Pulmonary artery endothelial cell (primary cell): ENCODE data around the gene FADD. TPM values are rescaled to one million over a fixed set of nuclear protein-coding genes. Genes with fewer than 3 reads are reported as not detected.
"Not testable (repeated sequence)": the region's sequence is repeated elsewhere in the genome, so short reads cannot be mapped to it uniquely, and the experiment has no call there.

Experiments used
- DNase-seq: peaks from one replicate; pipeline ENCODE4 v3.0.0-alpha.2; 2011; ENCODE audit warnings: low read depth, low spot score
- total RNA-seq: library from RNA; depleted of rRNA; stranded (reverse); fragments of >200 nt; gene quantifications from 2 replicates; pipeline ENCODE4 v1.2.3, GENCODE V29; 2014

FADD gene
- total RNA-seq, 1 donor from 2014 or later = 63.0 TPM

DNA sequence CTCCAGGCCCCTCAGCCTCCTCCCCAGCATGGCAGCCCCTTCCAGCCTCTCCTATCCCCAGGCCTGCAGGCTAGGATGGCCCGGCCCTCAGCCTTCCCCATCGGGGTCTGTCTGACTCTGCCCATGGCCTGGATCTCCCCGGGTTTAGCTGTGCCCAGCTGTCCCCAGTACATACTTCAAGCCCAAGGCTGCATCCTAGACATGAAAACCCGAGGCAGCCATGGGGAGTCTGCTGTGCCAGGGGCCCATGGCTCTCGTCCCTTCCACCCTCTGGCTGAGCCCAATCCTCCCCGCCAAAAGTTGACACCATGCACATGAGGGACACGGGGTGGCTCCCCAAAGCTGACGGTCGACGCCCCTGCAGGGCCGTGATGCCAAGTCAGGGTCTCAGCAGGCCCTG lies 22.2 kb upstream of the FADD start:
- DNase-seq = no peak

DNA sequence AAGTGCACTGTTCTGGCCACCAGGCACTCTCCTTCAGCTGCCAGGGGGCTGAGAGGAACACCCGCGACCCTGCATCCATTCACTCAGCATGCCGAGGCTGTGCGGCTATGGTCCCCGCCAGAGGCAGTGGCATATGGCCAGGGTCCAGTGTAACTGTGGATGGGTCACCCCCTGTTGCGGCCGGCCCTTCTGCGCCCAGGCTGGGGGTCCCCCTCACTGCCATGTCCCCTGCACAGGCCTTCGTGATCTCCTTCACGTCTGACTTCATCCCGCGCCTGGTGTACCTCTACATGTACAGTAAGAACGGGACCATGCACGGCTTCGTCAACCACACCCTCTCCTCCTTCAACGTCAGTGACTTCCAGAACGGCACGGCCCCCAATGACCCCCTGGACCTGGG lies 20.8 kb upstream of the FADD start:
- no peak for DNase-seq

DNA sequence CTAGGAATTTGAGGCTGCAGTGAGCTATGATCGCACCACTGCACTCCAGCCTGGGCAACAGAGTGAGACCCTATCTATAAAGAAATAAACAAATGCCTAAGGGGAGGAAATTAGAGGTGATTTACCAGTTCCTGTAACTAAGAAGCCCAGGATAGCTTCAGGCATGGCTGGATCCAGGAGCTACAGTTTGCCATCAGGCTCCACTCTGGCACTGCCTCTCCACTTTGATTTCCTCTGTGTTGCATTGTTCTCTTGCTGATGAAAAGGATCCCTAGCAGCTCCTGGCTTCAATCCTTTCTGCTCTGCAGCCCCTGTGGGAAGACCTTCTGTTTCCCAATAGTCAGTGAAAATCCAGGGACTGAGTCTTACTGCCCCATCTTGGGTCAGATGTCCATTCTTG lies 20.1 kb upstream of the FADD start:
- no peak for DNase-seq

DNA sequence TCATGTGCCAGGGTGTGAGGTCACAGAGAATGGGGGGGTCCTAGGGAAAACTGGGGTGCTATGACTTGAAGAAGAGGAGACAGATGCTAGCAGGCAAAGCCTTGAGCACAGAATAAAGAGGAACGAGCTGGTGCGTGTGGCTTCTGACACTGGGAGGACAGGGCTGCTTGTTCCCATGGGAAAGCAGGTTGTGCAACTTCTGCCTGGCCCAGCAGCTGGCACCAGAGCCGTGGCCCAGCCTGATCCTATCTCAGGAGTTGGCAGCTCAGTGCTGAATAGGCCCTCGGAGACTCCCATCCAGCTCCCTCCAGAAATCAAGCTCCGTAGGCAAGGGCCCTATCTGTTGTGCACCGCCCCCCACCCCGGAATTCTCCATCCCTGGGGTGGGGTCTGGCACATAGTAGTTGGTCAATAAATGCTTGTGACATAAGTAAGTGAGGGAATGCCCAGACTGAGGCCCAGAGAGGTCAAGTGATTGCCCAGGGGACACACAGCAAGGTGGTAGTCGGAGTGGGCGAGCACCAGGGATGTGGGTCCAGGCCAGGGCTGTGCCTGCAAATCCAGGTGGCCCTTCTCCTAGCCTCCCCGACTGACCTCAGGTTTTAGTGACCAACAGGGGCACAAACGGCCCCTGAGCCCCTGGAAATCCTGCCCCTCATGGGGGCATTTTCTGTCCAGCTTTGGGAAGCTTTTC lies 19.5 kb upstream of the FADD start:
- DNase-seq = no peak

DNA sequence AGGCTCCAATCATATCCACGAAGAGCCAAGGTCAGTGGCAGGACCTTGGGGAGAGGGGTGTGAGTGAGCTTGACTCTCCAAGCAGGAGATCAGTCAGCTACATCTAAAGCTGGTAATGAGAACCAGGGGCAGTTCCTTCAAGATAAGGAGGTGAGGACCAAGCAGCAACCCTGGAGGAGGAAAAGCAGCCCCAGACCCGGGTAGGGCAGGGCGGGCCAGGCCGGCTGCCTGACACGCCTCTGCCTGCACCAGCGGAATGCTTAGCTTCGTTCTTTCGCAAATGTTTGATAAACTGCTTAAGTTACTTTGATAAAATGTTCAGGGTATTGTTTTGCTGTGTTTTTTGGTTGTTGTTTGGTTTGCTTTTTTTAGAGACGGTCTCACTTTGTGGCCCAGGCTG lies 18.7 kb upstream of the FADD start:
- no peak for DNase-seq

DNA sequence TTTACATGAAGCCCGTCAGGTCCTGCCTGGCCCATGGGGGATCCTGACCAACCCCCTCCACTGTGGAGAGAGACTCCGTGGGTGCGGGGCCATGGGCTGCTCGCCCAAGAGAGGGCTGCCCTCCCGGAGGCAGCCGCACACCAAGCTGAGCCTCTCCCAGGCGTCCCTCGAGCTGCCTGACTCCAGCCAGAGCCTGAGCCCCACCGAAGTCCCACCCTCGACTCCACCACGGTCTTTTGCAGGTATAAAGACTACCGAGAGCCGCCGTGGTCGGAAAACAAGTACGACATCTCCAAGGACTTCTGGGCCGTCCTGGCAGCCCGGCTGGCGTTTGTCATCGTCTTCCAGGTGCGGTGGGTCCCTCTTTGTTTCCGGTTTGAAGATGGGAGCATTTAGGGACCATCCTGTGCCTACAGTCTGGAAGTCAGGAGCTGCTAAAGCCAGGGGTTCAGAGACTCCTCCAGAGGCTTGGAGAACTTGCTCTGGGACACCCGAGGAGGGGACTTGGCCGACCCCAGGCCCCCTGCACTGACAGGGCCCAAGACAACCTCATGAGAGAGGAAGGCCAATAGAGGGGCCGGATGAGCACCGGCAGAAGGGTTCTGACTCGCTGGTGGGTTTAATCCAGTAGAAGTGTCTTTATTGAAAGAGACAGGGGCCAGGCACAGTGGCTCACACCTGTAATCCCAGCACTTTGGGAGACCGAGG lies 17.6 kb upstream of the FADD start:
- no peak for DNase-seq

DNA sequence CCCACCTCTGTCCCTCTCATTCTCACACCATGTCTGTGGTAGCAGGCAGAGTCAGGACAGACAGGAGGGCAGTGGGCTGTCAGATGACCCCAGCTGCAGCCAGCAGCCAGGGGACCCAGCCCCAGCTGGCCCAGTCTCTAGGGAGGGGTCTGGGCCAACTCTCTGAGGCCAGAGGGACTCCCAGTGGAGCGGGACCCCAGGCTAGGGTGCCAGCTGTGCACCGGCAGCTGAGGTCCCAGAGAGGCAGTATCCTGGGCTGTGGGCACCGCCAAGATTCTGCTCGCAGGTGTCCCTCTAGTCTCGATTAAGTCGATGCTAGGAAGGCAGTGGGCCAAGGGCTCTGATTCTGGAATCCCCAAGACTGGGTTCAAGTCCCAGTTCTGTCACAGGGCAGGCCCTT lies 16.7 kb upstream of the FADD start:
- no peak for DNase-seq

DNA sequence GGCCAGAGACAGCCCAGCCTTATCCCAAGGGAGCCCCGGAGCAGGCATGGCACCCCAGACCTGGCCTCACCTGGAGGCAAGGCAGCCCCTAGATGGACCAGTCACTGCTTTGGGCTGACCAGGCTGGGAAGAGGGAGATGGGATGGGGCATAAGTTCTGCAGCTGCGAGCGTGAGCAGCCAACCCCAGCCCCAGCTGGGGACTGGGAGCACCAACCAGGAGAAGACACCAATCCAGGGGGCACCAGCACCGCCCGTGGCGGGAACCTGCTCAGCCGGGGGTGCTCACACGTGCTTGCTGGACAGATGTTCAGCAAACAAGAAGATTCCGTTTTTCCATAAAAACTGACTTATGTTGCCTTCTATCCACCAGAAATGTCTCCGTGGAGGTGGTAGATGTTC lies 16.2 kb upstream of the FADD start:
- DNase-seq = no peak

DNA sequence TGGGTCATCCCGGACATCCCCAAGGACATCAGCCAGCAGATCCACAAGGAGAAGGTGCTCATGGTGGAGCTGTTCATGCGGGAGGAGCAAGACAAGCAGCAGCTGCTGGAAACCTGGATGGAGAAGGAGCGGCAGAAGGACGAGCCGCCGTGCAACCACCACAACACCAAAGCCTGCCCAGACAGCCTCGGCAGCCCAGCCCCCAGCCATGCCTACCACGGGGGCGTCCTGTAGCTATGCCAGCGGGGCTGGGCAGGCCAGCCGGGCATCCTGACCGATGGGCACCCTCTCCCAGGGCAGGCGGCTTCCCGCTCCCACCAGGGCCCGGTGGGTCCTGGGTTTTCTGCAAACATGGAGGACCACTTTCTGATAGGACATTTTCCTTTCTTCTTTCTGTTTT lies 15.3 kb upstream of the FADD start:
- no peak for DNase-seq

DNA sequence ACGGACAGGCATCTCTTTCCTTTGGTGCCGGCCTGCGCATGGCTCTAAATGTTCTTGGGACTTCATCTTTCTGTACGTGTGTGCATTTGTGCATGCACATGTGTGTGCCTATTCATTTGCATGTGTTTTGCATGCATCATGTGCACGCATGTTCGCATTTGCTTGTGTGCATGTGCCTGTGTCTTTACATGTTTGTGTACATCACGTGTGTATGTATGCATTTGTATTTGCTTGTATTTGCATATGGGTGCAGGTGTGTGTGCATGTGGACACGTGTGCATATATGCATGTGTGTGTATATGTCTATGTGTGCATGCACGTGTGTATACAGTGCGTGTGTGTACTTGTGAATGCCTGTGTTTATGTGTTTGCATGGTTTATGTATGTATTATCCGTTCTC lies 13.5 kb upstream of the FADD start:
- no peak for DNase-seq

DNA sequence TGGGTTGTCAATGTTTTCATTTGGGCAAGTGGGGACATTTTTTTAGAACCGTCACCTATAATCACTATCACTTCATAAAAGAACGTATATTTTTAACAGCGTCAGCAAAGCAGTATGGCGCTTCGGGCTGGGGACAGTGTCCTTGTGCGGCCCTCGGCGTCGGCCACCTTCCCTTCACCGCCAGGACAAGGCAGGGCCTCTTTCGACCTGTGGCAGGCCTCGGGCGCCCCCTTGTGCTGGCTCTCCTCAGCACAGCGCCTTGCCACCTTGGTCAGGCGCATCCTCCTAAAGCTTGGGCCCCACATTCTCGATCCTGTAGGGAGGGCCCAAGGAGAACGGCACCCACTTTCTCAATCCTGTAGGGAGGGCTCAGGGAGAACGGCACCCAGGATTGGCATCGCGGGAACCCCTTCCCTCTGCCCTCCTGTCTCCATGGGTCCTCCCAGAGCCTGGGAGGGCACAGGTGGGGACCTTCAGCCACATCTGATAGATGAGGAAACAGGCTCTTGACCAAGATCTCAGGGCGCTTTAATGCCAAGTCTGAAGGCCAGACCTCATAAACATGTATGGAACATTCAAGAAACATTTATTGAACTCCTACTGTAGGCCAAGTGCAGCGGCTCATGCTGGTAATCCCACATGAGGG lies 11.5 kb upstream of the FADD start:
- peak; percentile 10 for DNase-seq

DNA sequence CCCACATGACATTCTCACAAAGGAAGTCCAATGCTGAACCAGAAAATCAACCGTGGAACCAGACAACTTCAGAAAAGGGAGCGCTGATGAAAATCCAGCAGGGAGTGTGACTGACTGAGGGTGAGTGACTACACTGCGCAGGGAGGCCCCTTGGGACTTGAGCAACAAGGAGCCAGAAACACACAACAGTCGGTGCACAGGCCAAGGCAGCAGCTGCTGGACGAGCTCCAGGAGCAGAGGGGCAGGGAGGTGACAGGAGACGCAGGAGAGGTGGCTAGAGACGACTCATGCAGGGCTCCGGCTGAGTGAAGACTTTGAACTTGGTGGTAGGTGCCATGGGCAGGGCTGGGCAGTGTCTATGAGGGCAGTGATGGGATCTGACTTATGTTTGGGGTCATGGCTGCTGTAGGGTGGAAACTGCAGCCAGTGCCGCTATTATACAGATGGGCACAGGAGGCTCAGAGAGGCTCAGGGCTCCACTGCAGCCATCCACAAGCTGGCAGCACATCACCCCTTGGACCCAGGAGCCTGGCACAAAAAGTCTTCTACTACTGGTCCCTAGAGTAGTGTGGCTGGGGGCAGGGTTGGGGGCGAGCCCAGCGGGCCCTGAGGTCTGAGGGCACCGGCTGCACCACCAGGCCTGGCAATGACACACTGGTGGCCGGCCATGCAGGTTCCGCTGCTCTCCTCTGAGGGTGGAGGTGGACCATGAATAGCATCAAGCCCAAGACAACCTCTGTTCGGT lies 10.3 kb upstream of the FADD start:
- no peak for DNase-seq

DNA sequence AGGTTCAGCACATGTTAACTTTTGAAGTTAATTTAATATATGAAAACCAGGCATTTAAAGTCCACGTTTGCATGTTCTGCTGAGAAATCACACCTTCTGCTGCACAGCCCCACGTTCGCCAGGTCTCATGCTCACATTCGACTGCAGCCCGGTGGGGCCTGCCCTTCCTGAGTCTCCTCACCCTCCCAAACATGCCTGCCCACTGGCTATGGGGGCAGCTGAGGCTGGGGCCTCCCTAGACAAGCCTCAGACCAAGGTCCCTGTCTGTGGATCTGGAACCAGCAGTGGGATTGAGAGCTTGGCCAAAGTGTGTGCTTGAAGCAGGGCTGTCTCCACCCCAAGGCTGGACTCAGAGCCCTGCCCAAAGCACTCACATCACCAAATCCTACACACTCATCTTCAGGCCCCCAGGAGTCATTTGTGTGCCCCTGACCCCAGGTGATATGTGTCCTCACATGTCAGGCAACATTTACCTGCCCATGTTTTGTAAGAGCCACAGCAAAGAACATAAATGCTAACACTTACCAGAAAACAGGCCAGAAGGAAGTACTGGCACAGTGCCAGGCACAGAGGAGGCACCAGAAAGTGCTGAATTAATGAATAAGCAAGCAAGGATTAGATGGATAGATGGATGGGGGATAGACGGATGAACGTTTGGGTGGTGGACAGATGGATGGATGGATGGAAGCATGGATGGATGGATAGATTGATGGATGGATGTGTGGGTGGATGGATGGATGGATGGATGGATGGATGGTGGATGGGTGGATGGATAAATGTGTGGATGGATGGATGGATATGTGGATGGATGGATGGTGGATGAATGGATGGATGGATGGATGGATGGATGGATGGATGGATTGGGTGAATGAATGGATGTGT lies 9.4 kb upstream of the FADD start:
- no peak for DNase-seq

DNA sequence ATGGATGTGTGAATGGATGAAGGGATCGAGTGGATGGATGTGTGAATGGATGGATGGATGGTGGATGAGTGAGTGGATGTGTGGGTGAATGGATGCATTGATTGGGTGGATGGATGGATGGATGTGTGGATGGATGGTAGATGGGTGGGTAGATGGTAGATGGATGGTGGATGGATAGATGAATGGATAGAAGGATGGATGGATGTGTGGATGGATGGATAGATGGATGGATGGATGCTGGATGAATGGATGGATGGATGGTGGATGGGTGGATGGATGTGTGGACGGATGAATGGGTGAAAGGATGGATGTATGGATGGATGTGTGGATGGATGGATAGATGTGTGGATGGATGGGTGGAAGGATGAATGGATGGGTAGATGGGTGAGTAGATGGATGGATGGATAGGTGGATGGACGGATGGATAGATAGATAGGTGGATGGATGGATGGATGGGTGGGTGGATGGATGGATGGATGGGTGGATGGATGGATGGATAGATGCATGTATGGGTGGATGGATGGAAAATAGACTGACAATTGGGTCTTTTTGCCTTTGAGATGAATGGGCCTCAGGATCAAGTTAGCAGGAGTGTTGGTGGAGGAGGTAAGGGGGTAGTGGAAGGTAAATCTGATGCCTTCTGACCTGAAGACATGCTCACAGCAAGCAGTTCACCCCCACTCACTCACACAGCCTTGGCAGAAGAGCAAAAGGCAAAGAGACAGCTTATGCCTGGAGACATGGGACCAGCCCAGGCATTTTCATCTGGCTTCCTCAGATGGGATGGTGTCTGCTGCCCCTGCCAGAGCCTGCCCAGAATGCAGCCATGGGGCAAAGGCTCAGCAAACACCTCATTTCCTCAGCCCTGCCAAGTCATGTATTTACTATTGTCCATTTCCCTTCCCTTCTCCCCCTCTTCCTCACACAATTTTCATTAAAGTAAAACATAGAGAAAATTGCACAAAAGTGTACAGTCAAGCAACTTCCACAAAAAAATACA lies 8.0 kb upstream of the FADD start:
- no peak for DNase-seq

DNA sequence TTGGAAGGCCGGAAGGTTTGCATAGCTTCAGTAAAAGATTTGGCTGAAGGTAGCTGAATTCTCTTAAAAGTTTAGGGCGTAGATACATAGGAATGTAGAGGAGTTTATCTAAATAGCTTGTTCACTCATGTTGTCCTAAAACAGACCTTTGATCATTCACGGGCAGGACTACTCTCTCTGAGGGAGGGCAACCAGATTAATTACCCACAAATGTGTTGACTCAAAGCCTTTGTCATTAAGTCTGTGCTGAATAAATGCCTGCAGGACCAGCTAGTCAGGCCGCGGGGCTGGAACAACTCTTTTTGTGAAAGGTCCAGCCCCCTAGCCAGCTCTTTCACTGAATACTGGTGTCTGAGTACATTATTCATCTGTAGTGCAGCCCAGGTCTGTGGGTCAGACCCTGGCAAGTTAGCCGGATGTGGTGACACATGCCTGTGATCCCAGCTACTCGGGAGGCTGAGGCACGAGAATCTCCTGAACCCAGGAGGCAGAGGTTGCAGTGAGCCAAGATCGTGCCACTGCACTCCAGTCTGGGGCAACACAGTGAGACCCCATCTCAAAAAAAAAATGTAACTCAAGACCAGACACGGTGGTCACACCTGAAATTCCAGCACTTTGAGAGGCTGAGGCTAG lies 2.8 kb upstream of the FADD start:
- no peak for DNase-seq

DNA sequence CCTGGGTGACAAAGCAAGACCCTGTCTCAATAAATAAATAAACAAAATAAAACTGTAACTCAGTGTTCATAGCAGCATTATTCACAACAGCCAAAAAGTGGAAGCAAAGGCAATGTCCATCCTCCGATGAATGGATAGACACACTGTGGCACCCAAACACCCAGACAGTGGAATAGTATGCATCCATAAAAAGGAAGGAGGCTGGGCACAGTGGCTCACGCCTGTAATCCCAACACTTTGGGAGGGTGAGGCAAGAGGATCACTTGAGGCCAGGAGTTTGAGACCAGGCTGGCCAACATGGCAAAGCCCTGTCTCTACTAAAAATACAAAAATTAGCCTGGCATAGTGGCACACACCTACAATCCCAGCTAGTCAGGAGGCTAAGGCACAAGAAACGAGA lies 2.0 kb upstream of the FADD start:
- not testable (repeated sequence) for DNase-seq

DNA sequence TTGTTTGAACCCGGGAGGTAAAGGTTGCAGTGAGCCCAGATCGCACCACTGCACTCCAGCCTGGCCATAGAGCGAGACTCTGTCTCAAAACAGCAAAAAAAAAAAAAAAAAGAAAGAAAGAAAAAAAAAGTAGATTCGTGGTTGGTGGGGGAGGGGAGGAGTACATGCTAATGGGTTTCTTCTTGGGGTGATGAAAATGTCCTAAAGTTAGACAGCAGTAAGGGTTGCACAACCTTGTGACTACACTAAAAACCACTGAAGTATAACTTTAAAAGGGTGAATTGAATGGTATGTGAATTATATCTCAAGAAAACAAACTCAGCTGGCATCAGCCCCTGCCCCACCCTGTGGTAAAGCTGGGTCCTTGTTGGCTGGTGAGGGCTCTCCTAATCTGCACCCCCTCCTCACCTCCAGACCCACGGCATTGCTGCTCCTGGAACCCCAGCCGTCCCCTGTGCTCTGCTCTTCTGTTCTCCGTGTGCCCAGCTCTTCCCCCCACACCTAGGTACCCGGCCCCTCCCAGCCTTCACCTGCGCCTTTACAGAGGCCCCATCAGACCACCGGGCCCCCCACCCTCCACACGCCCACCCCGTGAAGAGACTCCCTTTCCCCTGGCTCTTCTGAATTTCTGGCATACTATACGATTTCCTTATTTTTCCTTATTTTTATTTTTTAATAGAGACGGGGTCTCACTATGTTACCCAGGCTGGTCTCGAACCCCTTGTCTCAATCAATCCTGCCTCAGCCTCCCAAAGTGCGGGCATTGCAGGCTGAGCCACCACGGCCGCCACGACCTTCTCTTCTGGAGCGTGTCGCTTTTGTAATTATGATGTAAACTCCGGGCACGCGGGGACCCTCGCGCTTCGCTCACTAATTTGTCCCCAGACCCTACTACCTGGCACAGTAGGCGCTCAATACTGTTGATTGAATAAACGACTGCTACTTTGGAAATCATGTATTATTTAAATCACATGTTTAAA lies 924 bp upstream of the FADD start:
- no peak for DNase-seq

DNA sequence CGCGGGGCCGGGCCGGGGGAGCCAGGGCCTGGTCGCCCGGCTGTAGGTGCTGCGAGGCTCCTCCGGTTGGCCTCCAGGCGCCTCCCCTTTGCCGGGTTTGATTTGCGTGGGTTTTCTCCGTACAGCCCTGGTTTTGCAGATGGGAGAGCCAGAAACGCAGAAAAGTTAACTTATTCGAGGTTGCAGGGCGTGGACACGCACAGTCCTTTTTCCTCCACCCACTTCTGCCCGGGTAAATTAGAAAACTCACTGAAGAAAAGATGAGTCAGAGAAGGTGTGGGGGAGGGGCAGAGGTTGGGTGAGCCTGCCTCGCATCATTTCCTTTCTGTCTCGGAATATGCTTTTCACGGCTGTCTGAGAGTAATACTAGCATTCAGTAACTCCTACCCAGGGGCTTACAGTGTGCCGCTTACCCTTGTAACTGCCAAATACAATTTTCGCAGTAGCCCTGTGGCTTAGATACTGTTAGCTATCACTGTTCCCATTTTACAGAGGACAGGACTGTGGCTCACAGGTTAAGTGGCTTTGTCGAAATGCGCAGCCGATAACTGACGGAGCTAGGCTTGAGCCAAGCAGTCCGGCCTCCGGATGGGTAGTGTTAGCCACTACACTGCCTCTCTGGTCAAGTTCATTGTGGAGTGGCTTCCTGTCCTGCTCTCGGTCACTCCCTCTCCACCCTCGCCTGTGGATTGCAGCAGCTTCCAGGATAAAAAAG lies 812 bp downstream of the FADD start:
- peak; percentile 62 for DNase-seq
